Fibroblast of skin of abdomen (primary cell): ENCODE results near the gene IGSF9B.
A peak's percentile ranks its signal among the peaks of the same experiment; 100 is the strongest.

Experiments
- DNase-seq: peaks from one replicate; pipeline ENCODE4 v3.0.0-alpha.2; 2013

IGSF9B gene

DNA sequence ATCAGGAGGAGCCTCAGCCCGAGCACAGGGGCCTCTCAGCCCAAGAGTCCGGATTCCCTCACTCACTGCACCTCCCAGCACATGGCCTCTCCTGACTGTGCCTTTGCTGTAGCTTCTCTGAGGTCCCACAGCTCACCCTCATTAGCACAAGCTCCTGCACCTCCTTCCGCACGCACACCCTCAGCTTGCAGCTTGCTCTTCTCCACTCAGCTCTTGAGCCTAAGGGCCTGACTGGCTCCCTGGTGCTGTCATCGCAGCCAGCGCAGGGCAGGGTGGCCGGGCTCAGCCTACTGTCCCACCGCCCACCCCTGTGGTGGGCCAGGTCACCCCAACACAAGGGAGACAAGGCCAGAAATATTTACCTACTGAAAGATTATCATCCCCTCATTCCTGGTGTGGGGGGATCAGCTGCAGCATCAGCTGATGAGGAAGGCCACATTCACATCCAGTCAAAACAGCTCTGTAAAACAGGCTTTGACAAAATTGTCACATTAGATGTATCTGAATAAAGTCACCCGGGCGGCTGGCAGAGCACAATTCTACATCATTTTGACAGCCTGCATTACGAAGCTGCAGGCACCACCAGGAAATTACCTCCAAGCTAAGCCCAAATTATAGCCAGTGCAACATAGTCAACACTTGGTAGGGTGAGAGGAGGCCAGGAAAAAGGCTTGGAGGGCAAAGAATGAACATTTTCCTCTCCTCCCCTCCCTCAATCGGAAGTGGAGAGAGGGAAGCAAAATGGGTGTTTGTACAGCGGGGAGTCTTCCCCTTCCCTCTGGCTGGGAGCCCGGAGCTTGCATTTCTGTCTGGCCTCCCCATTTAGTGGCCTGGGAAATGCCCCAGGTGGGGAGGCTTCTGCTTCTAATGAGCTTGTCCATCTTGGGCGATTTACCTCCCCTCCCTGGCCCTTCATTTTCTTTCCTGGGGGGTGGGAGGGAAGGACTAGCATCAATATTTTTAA is 29.5 kb upstream of the IGSF9B start:
- no peak for DNase-seq

GRCh38 chr11:133984828-133985227 is 28.1 kb upstream of the IGSF9B start:
- no peak for DNase-seq

DNA sequence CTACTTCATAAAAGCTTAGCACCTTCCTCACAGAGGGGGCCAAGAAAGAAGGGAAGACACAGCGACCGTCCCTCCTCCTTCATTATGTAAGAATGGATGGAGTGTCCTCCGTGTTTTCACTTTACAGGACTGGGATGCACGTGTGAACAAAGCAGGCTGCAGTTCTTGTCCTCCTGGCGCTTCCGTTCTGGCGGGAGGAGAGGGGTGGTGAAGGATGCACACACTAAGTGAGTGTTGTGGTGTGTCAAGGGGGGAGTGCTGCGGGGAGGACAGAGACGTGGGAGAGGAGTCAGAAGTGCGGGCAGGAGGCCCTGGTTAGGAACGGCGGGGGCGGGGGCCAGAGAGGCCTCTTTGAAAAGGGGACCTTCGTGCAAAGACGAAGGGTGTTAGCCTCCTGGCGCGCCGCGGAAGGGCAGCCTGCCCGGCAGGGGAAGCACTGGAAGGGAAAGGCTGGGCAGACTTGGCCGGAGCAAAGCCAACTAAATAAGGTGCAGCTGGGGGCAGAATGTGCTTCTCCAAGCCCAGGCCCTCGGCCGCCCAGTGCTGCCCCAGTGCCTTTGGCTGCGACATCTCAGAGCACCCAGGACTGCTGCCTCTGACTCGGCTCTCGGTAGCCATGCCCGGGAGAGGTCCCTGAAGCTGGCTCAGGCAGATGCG is 27.0 kb upstream of the IGSF9B start:
- DNase-seq: no peak

DNA sequence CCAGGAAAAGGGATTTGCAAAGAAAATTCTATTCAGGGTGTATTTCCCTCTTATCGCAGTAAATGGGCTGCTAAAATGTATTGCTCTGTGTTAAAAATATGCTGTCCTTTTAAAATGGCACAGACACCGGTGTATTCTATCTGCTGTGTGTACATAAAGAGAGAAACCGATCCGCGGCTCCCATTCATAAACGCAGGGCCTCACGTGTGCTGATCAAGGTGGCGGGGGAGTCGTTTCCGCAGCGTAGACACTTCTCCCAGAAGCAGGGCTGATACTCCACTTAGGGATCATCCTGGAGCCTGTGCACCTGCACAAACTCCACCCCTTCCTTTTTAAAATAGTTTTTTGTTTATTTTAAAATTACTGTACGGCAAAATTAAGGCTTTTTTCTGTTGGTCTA is 26.1 kb upstream of the IGSF9B start:
- no peak for DNase-seq

GRCh38 chr11:133982151-133982550 is 25.4 kb upstream of the IGSF9B start:
- DNase-seq: no peak

DNA sequence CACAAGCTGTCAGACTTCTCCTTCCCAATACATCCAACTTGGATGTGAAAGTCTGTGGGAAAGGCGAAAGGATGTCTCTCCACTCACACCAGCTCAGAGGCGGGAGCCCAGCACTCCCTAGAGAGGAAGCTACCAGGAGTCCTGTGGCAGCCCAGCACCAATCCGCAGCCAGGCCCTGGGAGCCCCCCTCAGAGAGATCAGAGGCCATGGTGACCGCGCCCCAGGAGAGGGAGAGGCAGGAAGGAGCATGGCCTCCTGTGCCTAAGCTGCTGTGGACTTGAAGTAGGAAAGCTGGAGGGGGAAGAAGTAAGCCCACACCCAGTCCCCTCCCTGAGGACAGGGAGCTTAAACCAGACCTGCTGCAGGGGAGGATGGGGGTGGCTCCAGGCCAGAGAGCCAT is 24.4 kb upstream of the IGSF9B start:
- no peak for DNase-seq

GRCh38 chr11:133980665-133981064 is 23.9 kb upstream of the IGSF9B start:
- no peak for DNase-seq

- DNase-seq: no peak
These were observed 22.0 kb upstream of the IGSF9B start for GRCh38 chr11:133978794-133979193.

GRCh38 chr11:133977067-133977677 is 20.4 kb upstream of the IGSF9B start:
- no peak for DNase-seq

- DNase-seq: no peak
These were observed 18.7 kb upstream of the IGSF9B start for GRCh38 chr11:133975488-133975849.

- DNase-seq: no peak
These were observed 18.2 kb upstream of the IGSF9B start for GRCh38 chr11:133974836-133975487.

GRCh38 chr11:133971881-133972280 is 15.1 kb upstream of the IGSF9B start:
- no peak for DNase-seq

GRCh38 chr11:133969112-133969511 is 12.3 kb upstream of the IGSF9B start:
- DNase-seq: no peak

DNA sequence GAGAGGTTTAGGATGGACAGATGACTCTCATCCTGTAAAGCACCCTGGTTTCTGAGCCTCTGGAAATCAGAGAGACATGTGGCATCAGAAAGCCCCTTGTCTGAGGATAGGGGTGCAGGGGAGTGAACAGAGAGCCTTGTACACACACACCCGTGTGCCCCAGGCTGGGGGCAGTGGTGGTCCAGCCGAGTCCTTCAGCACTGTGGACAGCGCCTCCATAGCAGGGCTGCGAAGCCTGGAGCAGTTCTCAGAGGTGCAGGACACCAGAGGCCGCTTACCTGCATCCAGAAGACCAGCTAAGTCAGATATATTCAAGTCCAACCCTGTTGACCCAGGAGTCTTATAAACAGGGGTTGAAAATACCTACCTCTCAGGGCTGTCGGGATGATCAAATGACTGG is 11.5 kb upstream of the IGSF9B start:
- no peak for DNase-seq

- no peak for DNase-seq
These were observed 11.0 kb upstream of the IGSF9B start for GRCh38 chr11:133967599-133968238.

GRCh38 chr11:133966921-133967598 is 10.3 kb upstream of the IGSF9B start:
- no peak for DNase-seq

GRCh38 chr11:133966172-133966651 is 9.4 kb upstream of the IGSF9B start:
- no peak for DNase-seq

DNA sequence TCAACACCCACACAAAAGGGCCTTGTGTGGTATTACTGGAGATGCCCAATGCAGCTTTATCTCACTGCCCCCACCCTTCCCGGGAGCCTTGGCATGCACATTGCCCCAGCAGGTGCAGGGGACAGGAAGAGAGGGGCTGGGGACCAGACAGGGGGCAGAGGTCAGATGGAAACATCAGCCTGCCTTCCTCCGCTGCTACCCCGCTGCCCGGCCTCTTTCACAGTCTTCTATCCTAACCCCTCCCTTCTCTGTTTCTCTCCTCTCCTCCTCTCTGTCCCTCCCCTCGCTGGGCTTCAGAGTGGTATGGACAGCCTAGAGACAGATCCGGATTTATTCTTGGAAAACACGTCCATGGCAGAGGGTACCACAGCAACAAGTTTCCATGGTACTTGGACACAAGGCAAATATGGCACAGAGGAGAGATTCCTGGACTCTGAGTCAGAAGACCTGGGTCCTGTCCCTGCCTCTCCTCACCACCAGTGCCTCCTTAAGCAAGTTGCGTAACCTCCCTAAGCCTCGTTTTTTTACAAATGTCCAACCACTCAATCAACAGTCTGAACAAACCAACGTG is 8.3 kb upstream of the IGSF9B start:
- DNase-seq: no peak

- DNase-seq: no peak
These were observed 7.6 kb upstream of the IGSF9B start for GRCh38 chr11:133964356-133964755.

GRCh38 chr11:133961890-133962289 is 5.1 kb upstream of the IGSF9B start:
- no peak for DNase-seq

- DNase-seq: peak; percentile 20
These were observed 1.1 kb upstream of the IGSF9B start for GRCh38 chr11:133957900-133958299.
